ENCODE measurements around the gene BACE2. TPM values are rescaled to one million over a fixed set of nuclear protein-coding genes. Genes with fewer than 3 reads are reported as not detected.

Gene BACE2
- total RNA-seq, 1 experiment from 2014 or later, result 14.2 TPM

DNA sequence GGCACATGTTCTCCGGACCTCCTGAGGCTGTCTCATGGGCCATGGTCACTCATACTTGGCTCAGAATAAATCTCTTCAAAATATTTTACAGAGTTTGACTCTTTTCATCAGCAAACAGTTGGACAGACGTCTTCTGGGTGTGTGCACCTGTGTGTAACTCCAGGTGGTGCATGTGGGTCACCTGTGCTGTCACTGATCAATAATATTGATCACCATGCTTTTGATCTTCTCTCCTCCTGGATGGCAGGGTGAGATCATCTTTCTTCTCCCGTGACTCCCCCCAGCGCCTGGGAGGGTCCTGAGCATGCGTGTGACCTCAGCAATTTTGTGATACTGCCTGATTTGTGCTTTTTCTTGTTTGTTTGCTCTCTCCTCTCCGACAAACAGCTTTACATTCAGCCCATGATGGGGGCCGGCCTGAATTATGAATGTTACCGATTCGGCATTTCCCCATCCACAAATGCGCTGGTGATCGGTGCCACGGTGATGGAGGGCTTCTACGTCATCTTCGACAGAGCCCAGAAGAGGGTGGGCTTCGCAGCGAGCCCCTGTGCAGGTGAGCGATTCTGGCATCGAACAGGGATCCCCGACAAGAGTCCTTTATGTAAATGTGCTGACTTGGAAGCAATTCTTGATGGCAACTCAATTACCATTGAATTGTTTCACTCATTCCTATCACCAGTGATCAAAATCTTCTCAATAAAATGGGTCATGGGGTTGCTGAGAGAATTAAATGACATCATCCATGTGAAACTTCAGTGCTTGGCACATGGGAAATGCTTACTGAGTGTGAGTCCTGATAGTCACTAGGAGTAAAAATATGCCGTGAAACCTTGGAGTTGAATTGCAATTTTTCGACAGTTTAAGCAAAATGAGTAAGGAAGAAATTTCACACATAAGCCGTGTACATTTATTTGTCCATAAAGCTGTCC is 89.1 kb downstream of the BACE2 start:
- no peak for DNase-seq
- Histone ChIP-seq H3K4me3 (ENCODE audit: insufficient read depth, low read depth, low read length) (no peak overlapping the region), H3K27me3 (ENCODE audit: control insufficient read depth, insufficient read depth, low read length) (no peaks in the 10 kb centered on the region), H3K36me3 (replicated peaks; ENCODE audit: control insufficient read depth, insufficient read depth, low read length) (no peaks in the 10 kb centered on the region)

GRCh38 chr21:41258617-41259016 is 90.7 kb downstream of the BACE2 start:
- no peak overlapping the region for H3K4me3 ChIP-seq (ENCODE audit: insufficient read depth, low read depth, low read length)
- no peaks in the 10 kb centered on the region for H3K27me3 ChIP-seq (ENCODE audit: control insufficient read depth, insufficient read depth, low read length)
- H3K36me3 ChIP-seq (replicated peaks; ENCODE audit: control insufficient read depth, insufficient read depth, low read length), result no peaks in the 10 kb centered on the region
- DNase-seq, result no peak

DNA sequence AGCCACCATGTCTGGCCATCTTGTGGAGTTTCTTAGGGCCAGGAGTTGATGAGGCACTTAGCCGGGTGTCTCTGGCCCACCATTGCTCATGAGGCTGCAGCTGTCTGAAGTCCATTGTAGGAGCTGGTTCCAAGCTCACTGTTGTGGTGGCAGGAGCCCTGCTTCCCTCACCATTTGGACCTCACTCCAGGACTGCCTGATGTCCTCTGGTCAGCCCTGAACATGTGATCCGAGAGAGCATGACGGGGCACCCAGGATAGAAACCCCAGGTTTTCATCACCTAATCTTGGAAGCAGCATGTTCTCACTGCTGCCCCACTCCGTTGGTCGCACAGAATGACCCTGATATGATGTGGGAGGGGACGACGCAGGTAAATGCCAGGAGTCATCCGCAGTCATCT is 92.5 kb downstream of the BACE2 start:
- H3K27me3 ChIP-seq (ENCODE audit: control insufficient read depth, insufficient read depth, low read length), result no peaks in the 10 kb centered on the region
- H3K4me3 ChIP-seq (ENCODE audit: insufficient read depth, low read depth, low read length), result no peak overlapping the region
- no peaks in the 10 kb centered on the region for H3K36me3 ChIP-seq (replicated peaks; ENCODE audit: control insufficient read depth, insufficient read depth, low read length)
- no peak for DNase-seq

GRCh38 chr21:41267346-41267745 is 99.4 kb downstream of the BACE2 start:
- H3K36me3 ChIP-seq (replicated peaks; ENCODE audit: control insufficient read depth, insufficient read depth, low read length), result no peaks in the 10 kb centered on the region
- no peak for DNase-seq
- no peak overlapping the region for H3K4me3 ChIP-seq (ENCODE audit: insufficient read depth, low read depth, low read length)
- no peaks in the 10 kb centered on the region for H3K27me3 ChIP-seq (ENCODE audit: control insufficient read depth, insufficient read depth, low read length)

GRCh38 chr21:41269535-41269934 is 101.6 kb downstream of the BACE2 start:
- no peak for DNase-seq

DNA sequence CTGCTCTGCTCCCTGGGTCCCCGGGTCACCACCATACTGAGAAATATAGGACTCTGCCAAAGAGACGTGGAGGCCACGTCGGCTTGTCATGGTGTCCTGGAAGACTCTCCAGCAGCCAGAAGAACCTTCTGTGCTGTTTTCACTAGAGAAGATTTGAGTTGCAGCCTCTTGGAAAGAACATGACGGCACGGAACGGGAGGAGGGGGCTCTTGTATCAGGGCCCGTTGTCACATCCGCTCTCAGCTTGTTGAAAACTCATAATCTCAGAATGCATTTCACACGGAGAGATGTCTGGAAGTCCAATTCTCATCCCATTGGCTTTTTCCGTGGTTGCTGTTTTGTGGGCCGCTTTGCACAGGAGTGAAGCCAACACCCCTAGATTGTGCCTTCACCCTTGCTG is 109.2 kb downstream of the BACE2 start:
- Histone ChIP-seq H3K4me3 (ENCODE audit: insufficient read depth, low read depth, low read length) (no peak overlapping the region), H3K36me3 (replicated peaks; ENCODE audit: control insufficient read depth, insufficient read depth, low read length) (no peaks in the 10 kb centered on the region), H3K27me3 (ENCODE audit: control insufficient read depth, insufficient read depth, low read length) (no peaks in the 10 kb centered on the region)
- no peak for DNase-seq

More at GRCh38 chr21:41269535-41269934, 101.6 kb downstream of the BACE2 start:
- H3K4me3 ChIP-seq (ENCODE audit: insufficient read depth, low read depth, low read length), result no peak overlapping the region
- H3K36me3 ChIP-seq (replicated peaks; ENCODE audit: control insufficient read depth, insufficient read depth, low read length), result no peaks in the 10 kb centered on the region
- no peaks in the 10 kb centered on the region for H3K27me3 ChIP-seq (ENCODE audit: control insufficient read depth, insufficient read depth, low read length)

DNA sequence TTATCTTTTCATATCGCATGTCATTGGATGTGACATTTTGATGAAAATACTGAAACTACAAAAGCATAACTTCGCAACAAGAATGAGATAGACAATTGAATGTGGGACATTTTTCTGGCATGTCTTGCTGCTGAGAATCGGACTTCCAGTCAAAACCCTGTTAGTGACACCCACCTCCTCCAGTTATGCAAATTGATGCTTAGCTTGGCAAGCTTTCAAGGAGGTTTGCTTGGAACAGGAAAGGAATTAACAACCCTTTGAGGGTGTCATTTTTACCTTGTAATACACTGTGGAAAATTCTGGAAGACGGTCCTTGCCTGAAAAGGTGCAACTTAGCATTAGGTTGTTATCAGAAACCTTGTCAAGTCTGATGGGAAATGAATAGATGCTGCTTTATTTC is 109.9 kb downstream of the BACE2 start:
- Histone ChIP-seq H3K36me3 (replicated peaks; ENCODE audit: control insufficient read depth, insufficient read depth, low read length) (no peaks in the 10 kb centered on the region), H3K4me3 (ENCODE audit: insufficient read depth, low read depth, low read length) (no peak overlapping the region), H3K27me3 (ENCODE audit: control insufficient read depth, insufficient read depth, low read length) (no peaks in the 10 kb centered on the region)
- no peak for DNase-seq

DNA sequence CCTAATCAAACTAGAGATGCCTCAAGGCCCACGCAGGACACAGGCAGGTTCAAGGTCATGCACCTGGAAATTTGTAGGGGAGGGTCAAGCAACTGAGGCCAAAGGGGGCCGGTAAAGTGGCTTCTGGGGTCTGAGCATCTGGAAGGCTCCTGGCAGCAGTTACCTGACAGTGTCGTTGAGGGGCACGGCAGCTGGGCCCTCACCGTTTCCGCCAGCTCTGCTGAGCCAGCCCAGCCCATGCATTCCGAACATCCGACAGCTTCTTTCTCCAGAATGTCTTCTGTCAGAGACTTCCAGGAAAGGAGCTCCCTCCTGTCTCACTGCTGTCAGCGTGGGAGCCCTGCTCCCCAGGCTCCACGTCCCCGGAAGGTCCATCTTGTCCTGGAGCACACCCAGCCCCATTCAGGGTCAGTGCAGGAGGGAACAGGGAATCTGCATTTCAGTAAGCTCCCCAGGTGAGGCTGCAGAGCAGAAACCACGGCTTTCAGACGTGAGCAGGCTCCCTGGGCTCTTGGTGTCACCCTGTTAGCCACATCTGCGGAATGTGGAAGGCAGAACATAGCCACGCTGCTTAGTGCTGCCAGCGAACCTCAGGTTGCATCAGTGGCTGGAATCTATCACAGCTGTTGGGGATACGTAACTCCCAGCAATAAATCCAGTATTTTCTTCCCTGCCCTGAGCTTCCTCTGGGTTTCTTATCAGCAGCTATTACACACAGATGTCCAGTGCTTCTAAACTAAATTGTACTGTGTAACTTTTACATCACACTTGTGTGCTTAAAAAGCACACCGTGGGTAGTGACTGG is 112.4 kb downstream of the BACE2 start:
- Histone ChIP-seq H3K4me3 (ENCODE audit: insufficient read depth, low read depth, low read length) (no peak overlapping the region), H3K36me3 (replicated peaks; ENCODE audit: control insufficient read depth, insufficient read depth, low read length) (no peaks in the 10 kb centered on the region)
- no peak for DNase-seq

GRCh38 chr21:41282412-41282811 is 114.5 kb downstream of the BACE2 start:
- no peaks in the 10 kb centered on the region for H3K27me3 ChIP-seq (ENCODE audit: control insufficient read depth, insufficient read depth, low read length)
- no peak for DNase-seq
- no peak overlapping the region for H3K4me3 ChIP-seq (ENCODE audit: insufficient read depth, low read depth, low read length)
- no peaks in the 10 kb centered on the region for H3K36me3 ChIP-seq (replicated peaks; ENCODE audit: control insufficient read depth, insufficient read depth, low read length)

More for the DNA sequence above, 112.4 kb downstream of the BACE2 start:
- H3K27me3 ChIP-seq (ENCODE audit: control insufficient read depth, insufficient read depth, low read length), result no peaks in the 10 kb centered on the region

- H3K4me3 ChIP-seq (ENCODE audit: insufficient read depth, low read depth, low read length), result no peak overlapping the region
- DNase-seq, result peak; percentile 77
- H3K27me3 ChIP-seq (ENCODE audit: control insufficient read depth, insufficient read depth, low read length), result no peaks in the 10 kb centered on the region
- no peaks in the 10 kb centered on the region for H3K36me3 ChIP-seq (replicated peaks; ENCODE audit: control insufficient read depth, insufficient read depth, low read length)
Observed at GRCh38 chr21:41283211-41283818, 115.4 kb downstream of the BACE2 start.

GRCh38 chr21:41289431-41289830 is 121.5 kb downstream of the BACE2 start:
- no peaks in the 10 kb centered on the region for H3K27me3 ChIP-seq (ENCODE audit: control insufficient read depth, insufficient read depth, low read length)
- peak; percentile 49 for DNase-seq
- H3K4me3 ChIP-seq (ENCODE audit: insufficient read depth, low read depth, low read length), result no peak overlapping the region
- no peaks in the 10 kb centered on the region for H3K36me3 ChIP-seq (replicated peaks; ENCODE audit: control insufficient read depth, insufficient read depth, low read length)

DNA sequence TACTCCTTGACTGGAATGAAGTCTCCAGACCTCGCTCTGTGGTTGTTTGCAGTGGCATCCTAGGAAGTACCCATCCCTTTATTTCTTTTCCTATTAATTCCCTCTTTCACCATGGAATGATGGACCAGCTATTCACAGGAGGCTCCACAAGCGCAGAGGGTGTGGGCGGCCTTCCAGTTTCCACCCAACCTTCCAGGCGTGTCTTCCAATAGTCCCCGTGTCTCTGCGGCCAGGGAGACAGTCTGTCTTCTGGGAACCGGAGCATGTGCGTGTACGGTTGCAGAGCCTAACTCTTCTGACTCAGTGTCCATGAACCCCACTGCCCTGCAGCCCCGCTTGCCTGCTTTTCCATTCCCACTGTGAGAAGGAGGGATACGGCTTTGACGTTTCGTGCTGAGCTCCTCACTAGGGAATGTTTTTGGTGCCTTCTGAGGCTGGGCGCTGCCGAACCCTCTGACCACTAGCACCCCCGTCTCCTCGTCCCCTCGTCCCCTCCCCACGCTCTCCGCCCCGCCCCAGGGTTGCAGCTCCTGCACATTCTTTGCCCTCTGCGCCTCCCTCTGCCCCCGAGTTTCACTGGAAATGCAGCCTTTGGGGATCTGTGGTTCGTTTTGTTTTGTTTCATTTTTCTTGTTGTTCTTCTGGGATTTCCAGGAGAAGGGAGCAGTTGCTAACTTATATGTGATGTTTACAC is 122.3 kb downstream of the BACE2 start:
- no peaks in the 10 kb centered on the region for H3K27me3 ChIP-seq (ENCODE audit: control insufficient read depth, insufficient read depth, low read length)
- H3K36me3 ChIP-seq (replicated peaks; ENCODE audit: control insufficient read depth, insufficient read depth, low read length), result no peaks in the 10 kb centered on the region
- peak; percentile 66 for DNase-seq
- H3K4me3 ChIP-seq (ENCODE audit: insufficient read depth, low read depth, low read length), result no peak overlapping the region

DNA sequence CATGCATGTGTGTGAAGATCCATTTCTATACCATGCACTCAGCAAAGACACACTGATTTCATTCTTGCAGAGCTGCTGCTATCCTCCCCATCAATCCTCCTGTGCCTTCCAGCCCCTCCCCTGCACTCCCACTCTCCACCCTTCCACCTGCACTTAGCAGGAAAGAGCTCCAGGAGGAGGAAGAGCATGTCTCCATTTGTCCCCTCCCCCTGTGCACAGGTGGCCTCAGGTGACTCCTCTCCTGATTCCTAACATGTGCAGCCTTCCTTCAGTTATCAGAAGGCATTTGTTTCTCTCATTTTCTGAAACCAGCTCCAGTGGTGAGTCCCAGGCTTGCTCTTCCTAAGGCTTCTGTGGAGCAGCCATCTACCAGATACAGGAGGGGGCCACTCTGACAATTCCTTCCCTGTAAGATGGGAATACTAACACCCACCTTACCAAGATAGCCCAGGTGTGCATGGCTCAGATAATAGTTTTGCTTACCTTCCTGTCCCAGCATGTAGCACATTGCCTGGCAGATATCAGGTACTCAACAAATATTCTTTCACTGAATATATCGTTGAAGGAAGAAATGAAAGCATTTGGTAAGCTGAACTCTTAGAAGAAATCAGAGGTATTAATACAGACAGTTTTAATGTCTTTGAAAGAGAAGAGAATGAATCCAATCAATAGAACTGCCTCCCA is 126.7 kb downstream of the BACE2 start:
- H3K4me3 ChIP-seq (ENCODE audit: insufficient read depth, low read depth, low read length), result no peak overlapping the region
- no peaks in the 10 kb centered on the region for H3K27me3 ChIP-seq (ENCODE audit: control insufficient read depth, insufficient read depth, low read length)
- no peak for DNase-seq
- H3K36me3 ChIP-seq (replicated peaks; ENCODE audit: control insufficient read depth, insufficient read depth, low read length), result no peaks in the 10 kb centered on the region
